Measurements from ENCODE around the gene MCM6.
A peak's percentile ranks its signal among the peaks of the same experiment; 100 is the strongest.

Gene MCM6

GRCh38 chr2:135792401-135793150 is 83.7 kb downstream of the MCM6 start:
- Histone ChIP-seq H3K27me3 (ENCODE audit: control insufficient read depth in 3 of 3, insufficient read depth in 3 of 3, low read depth in 1 of 3, low read length in 3 of 3) (no peaks in the 10 kb centered on the region), H3K9ac (ENCODE audit: low read depth, low read length, poor library complexity) (no peak overlapping the region), H3K27ac (replicated peaks; ENCODE audit: low read length) (no peak overlapping the region), H2BK15ac (ENCODE audit: low read length) (no peak overlapping the region), H3K4ac (ENCODE audit: low read length) (no peak overlapping the region), H2AFZ (ENCODE audit: low read length) (peak overlapping the region; percentile 5), H2BK120ac (ENCODE audit: low read depth, low read length) (no peak overlapping the region), H2BK12ac (ENCODE audit: low read length) (no peak overlapping the region), H3K9me3 (replicated peaks in 1 of 2; ENCODE audit: control insufficient read depth in 2 of 2, insufficient read depth in 1 of 2, low read depth in 1 of 2, low read length in 2 of 2) (peaks cover 0 to 2% of the 10 kb centered on the region in 2 donors), H3K4me1 (ENCODE audit: control insufficient read depth in 2 of 2, insufficient read depth in 1 of 2, low read depth in 1 of 2, low read length in 2 of 2) (no peaks in the 10 kb centered on the region), H2AK5ac (ENCODE audit: low read depth, low read length) (no peak overlapping the region), H3K4me3 (ENCODE audit: low read length in 2 of 2) (no peak overlapping the region), H3K36me3 (replicated peaks in 1 of 2; ENCODE audit: control insufficient read depth in 2 of 2, insufficient read depth in 2 of 2, low read length in 2 of 2) (peaks cover 0 to 2% of the 10 kb centered on the region in 2 donors), H3K79me1 (ENCODE audit: low read depth, low read length) (no peaks in the 10 kb centered on the region), H3K14ac (ENCODE audit: low read length) (no peak overlapping the region), H3K18ac (ENCODE audit: low read length) (no peak overlapping the region), H2BK5ac (ENCODE audit: low read length) (no peak overlapping the region), H3K4me2 (ENCODE audit: insufficient read depth, low read length, poor library complexity, severe bottlenecking) (no peak overlapping the region), H4K91ac (ENCODE audit: low read depth, low read length, poor library complexity) (no peak overlapping the region), H3K23ac (ENCODE audit: low read depth, low read length, poor library complexity) (no peak overlapping the region), H4K8ac (ENCODE audit: low read depth, low read length) (no peak overlapping the region)
- no peak for DNase-seq (ENCODE audit: low spot score)
- no CpG with 5 or more reads among the region's 7 CpGs for WGBS, 2 donors (ENCODE audit: extremely low coverage in 2 of 2, insufficient read length in 2 of 2, insufficient replicate concordance in 1 of 2)

GRCh38 chr2:135791418-135792190 is 84.6 kb downstream of the MCM6 start:
- peaks cover 0 to 12% of the 10 kb centered on the region in 2 donors for H3K36me3 ChIP-seq (replicated peaks in 1 of 2; ENCODE audit: control insufficient read depth in 2 of 2, insufficient read depth in 2 of 2, low read length in 2 of 2)
- no peak overlapping the region for H3K27ac ChIP-seq (replicated peaks; ENCODE audit: low read length)
- H2AFZ ChIP-seq (ENCODE audit: low read length) = no peak overlapping the region
- DNase-seq (ENCODE audit: low spot score) = no peak
- H2BK12ac ChIP-seq (ENCODE audit: low read length) = no peak overlapping the region
- H2BK15ac ChIP-seq (ENCODE audit: low read length) = no peak overlapping the region
- H2AK5ac ChIP-seq (ENCODE audit: low read depth, low read length) = no peak overlapping the region
- H4K8ac ChIP-seq (ENCODE audit: low read depth, low read length) = no peak overlapping the region
- H3K4me2 ChIP-seq (ENCODE audit: insufficient read depth, low read length, poor library complexity, severe bottlenecking) = no peak overlapping the region
- H3K23ac ChIP-seq (ENCODE audit: low read depth, low read length, poor library complexity) = no peak overlapping the region
- no peak overlapping the region for H3K4me3 ChIP-seq (ENCODE audit: low read length in 2 of 2)
- no peak overlapping the region for H3K9ac ChIP-seq (ENCODE audit: low read depth, low read length, poor library complexity)
- H3K4ac ChIP-seq (ENCODE audit: low read length) = no peak overlapping the region
- H4K91ac ChIP-seq (ENCODE audit: low read depth, low read length, poor library complexity) = no peak overlapping the region
- no peak overlapping the region for H2BK5ac ChIP-seq (ENCODE audit: low read length)
- WGBS, 2 donors (ENCODE audit: extremely low coverage in 2 of 2, insufficient read length in 2 of 2, insufficient replicate concordance in 1 of 2) = no CpG with 5 or more reads among the region's 2 CpGs
- no peaks in the 10 kb centered on the region for H3K79me1 ChIP-seq (ENCODE audit: low read depth, low read length)
- H3K9me3 ChIP-seq (replicated peaks in 1 of 2; ENCODE audit: control insufficient read depth in 2 of 2, insufficient read depth in 1 of 2, low read depth in 1 of 2, low read length in 2 of 2) = peaks cover 0 to 2% of the 10 kb centered on the region in 2 donors
- no peak overlapping the region for H3K14ac ChIP-seq (ENCODE audit: low read length)
- H3K4me1 ChIP-seq (ENCODE audit: control insufficient read depth in 2 of 2, insufficient read depth in 1 of 2, low read depth in 1 of 2, low read length in 2 of 2) = no peaks in the 10 kb centered on the region
- H2BK120ac ChIP-seq (ENCODE audit: low read depth, low read length) = no peak overlapping the region
- H3K27me3 ChIP-seq (ENCODE audit: control insufficient read depth in 3 of 3, insufficient read depth in 3 of 3, low read depth in 1 of 3, low read length in 3 of 3) = no peaks in the 10 kb centered on the region
- H3K18ac ChIP-seq (ENCODE audit: low read length) = no peak overlapping the region

GRCh38 chr2:135790423-135790822 is 85.8 kb downstream of the MCM6 start:
- no peak overlapping the region for H4K91ac ChIP-seq (ENCODE audit: low read depth, low read length, poor library complexity)
- no peak overlapping the region for H2BK12ac ChIP-seq (ENCODE audit: low read length)
- H3K4ac ChIP-seq (ENCODE audit: low read length) = no peak overlapping the region
- H3K9me3 ChIP-seq (replicated peaks in 1 of 2; ENCODE audit: control insufficient read depth in 2 of 2, insufficient read depth in 1 of 2, low read depth in 1 of 2, low read length in 2 of 2) = peaks cover under 1 to 3% of the 10 kb centered on the region in 2 donors
- H2BK15ac ChIP-seq (ENCODE audit: low read length) = no peak overlapping the region
- no peak overlapping the region for H3K9ac ChIP-seq (ENCODE audit: low read depth, low read length, poor library complexity)
- no peak overlapping the region for H2BK120ac ChIP-seq (ENCODE audit: low read depth, low read length)
- no peak overlapping the region for H2AK5ac ChIP-seq (ENCODE audit: low read depth, low read length)
- H3K27ac ChIP-seq (replicated peaks; ENCODE audit: low read length) = no peak overlapping the region
- no peak overlapping the region for H3K4me3 ChIP-seq (ENCODE audit: low read length in 2 of 2)
- no peak overlapping the region for H2AFZ ChIP-seq (ENCODE audit: low read length)
- peaks cover 2 to 19% of the 10 kb centered on the region in 2 donors for H3K36me3 ChIP-seq (replicated peaks in 1 of 2; ENCODE audit: control insufficient read depth in 2 of 2, insufficient read depth in 2 of 2, low read length in 2 of 2)
- no peak overlapping the region for H3K4me2 ChIP-seq (ENCODE audit: insufficient read depth, low read length, poor library complexity, severe bottlenecking)
- no peak overlapping the region for H2BK5ac ChIP-seq (ENCODE audit: low read length)
- no peak for DNase-seq (ENCODE audit: low spot score)
- no peaks in the 10 kb centered on the region for H3K79me1 ChIP-seq (ENCODE audit: low read depth, low read length)
- H3K14ac ChIP-seq (ENCODE audit: low read length) = peak overlapping the region; percentile 86
- H3K18ac ChIP-seq (ENCODE audit: low read length) = no peak overlapping the region
- no peak overlapping the region for H3K23ac ChIP-seq (ENCODE audit: low read depth, low read length, poor library complexity)
- no peaks in the 10 kb centered on the region for H3K27me3 ChIP-seq (ENCODE audit: control insufficient read depth in 3 of 3, insufficient read depth in 3 of 3, low read depth in 1 of 3, low read length in 3 of 3)
- WGBS, 2 donors (ENCODE audit: extremely low coverage in 2 of 2, insufficient read length in 2 of 2, insufficient replicate concordance in 1 of 2) = no CpG with 5 or more reads among the region's 10 CpGs
- no peaks in the 10 kb centered on the region for H3K4me1 ChIP-seq (ENCODE audit: control insufficient read depth in 2 of 2, insufficient read depth in 1 of 2, low read depth in 1 of 2, low read length in 2 of 2)
- H4K8ac ChIP-seq (ENCODE audit: low read depth, low read length) = no peak overlapping the region

All from neuronal stem cell (in vitro differentiated cells).